PC-3 (cell line): ENCODE results near the gene BDNF. TPM values are rescaled to one million over a fixed set of nuclear protein-coding genes. Genes with fewer than 3 reads are reported as not detected.

Experiments used
- ATAC-seq: fragments of 200-7000 bp; cut with Tn5 transposase; 2 replicates; pipeline ENCODE4 v1.9.1; 2020; ENCODE audit warnings: mild to moderate bottlenecking, moderate library complexity
- BruUV-seq: library from RNA; stranded (reverse); fragments of 400-500 nt; replicated peaks from 2 replicates; lab custom pipeline; 2021; lab: Mats Ljungman, UMichigan
- CTCF ChIA-PET: fragments of 300-600 bp; sonication (Branson Sonifier 250); formaldehyde crosslinking; loops from one replicate; lab custom pipeline; 2022; ENCODE audit warnings: antibody characterized with exemption; lab: Charles Lee
- POLR2A ChIA-PET: fragments of 300-600 bp; sonication (Branson Sonifier 250); formaldehyde crosslinking; loops from one replicate; lab custom pipeline; 2022; ENCODE audit warnings: antibody characterized with exemption; ENCODE audit not compliant: unreplicated experiment; lab: Charles Lee
- DNase-seq: peaks from one replicate; pipeline ENCODE4 v3.0.0-alpha.2; 2015
- H2AFZ ChIP-seq: fragments of 300-600 bp; sonication (generic); 2 replicates; pipeline ENCODE4 v1.6.0; 2016; ENCODE audit warnings: antibody characterized with exemption, low read length
- H3F3A ChIP-seq: fragments of 300-600 bp; sonication (generic); one replicate; pipeline ENCODE4 v1.6.0; 2017; ENCODE audit warnings: antibody characterized with exemption, low read length, control low read depth, mild to moderate bottlenecking; ENCODE audit not compliant: unreplicated experiment
- H3K27ac ChIP-seq: fragments of 300-600 bp; sonication (generic); 2 replicates; pipeline ENCODE4 v1.5.1; 2016; ENCODE audit warnings: mild to moderate bottlenecking, low read length
- H3K27me3 ChIP-seq: fragments of 300-600 bp; sonication (generic); 2 replicates; pipeline ENCODE4 v1.6.1; 2016; ENCODE audit warnings: low read length, mixed read lengths
- H3K36me3 ChIP-seq: fragments of 300-600 bp; sonication (generic); 2 replicates; pipeline ENCODE4 v1.6.1; 2016; ENCODE audit warnings: low read depth, mixed run types, low read length, mixed read lengths
- H3K4me1 ChIP-seq: fragments of 300-600 bp; sonication (generic); 2 replicates; pipeline ENCODE4 v1.5.1; 2016; ENCODE audit warnings: low read length; ENCODE audit not compliant: insufficient read depth
- H3K4me2 ChIP-seq: fragments of 300-600 bp; sonication (generic); 2 replicates; pipeline ENCODE4 v1.6.0; 2016; ENCODE audit warnings: low read length
- H3K4me3 ChIP-seq: fragments of 300-600 bp; sonication (generic); 2 replicates; pipeline ENCODE4 v1.5.1; 2016; ENCODE audit warnings: mild to moderate bottlenecking, low read length, mixed read lengths
- H3K79me2 ChIP-seq: fragments of 300-600 bp; sonication (generic); 2 replicates; pipeline ENCODE4 v1.6.1; 2017; ENCODE audit warnings: low read length, mixed read lengths
- H3K9ac ChIP-seq: fragments of 300-600 bp; sonication (generic); 2 replicates; pipeline ENCODE4 v1.6.0; 2016; ENCODE audit warnings: mild to moderate bottlenecking, low read length
- H3K9me2 ChIP-seq: fragments of 300-600 bp; sonication (generic); replicated peaks from 2 replicates; pipeline ENCODE4 v1.6.1; 2016; ENCODE audit warnings: mixed run types, low read length, mixed read lengths
- H3K9me3 ChIP-seq: fragments of 300-600 bp; sonication (generic); 2 replicates; pipeline ENCODE4 v1.6.1; 2016; ENCODE audit warnings: low read length, mixed read lengths
- H4K20me1 ChIP-seq: fragments of 300-600 bp; sonication (generic); 2 replicates; pipeline ENCODE4 v1.6.1; 2016; ENCODE audit warnings: low read length, mixed read lengths
- CTCF ChIP-seq: fragments of 300-600 bp; sonication (generic); conservative IDR thresholded peaks from 2 replicates; pipeline ENCODE4 v1.5.1; 2017; ENCODE audit warnings: antibody characterized with exemption, low read depth, mild to moderate bottlenecking, low read length
- EZH2 ChIP-seq: fragments of 300-600 bp; sonication (generic); IDR thresholded peaks from one replicate; pipeline ENCODE4 v1.6.1; 2017; ENCODE audit warnings: antibody characterized with exemption, mild to moderate bottlenecking, low read length; ENCODE audit not compliant: unreplicated experiment
- EZH2phosphoT487 ChIP-seq: fragments of 300-600 bp; sonication (generic); IDR thresholded peaks from 2 replicates; pipeline ENCODE4 v1.6.1; 2018; ENCODE audit warnings: mild to moderate bottlenecking, antibody characterized with exemption, low read length, borderline replicate concordance
- intact Hi-C: fragments of 100-400 bp; cut with micrococcal nuclease; formaldehyde crosslinking; loops from 2 replicates; pipeline ENCODE4 v1.9.0; 2023
- total RNA-seq: library from RNA; depleted of rRNA; stranded (reverse); fragments of >200 nt; gene quantifications from 2 replicates; pipeline ENCODE4 v1.2.3, GENCODE V29; 2014

The BDNF gene
- total RNA-seq, 1 experiment from 2014 or later, result 3.8 TPM

GRCh38 chr11:27619763-27620335, 80.4 kb downstream of the BDNF start:
- DNase-seq (no peak), ATAC-seq (no peak)
- H4K20me1 ChIP-seq, result no peaks in the 10 kb centered on the region
- no peaks in the 10 kb centered on the region for H3K36me3 ChIP-seq
- no peak overlapping the region for H3K4me3 ChIP-seq
- no peaks in the 10 kb centered on the region for H3K79me2 ChIP-seq
- H3K27me3 ChIP-seq, result no peaks in the 10 kb centered on the region
- no peak overlapping the region for H3K27ac ChIP-seq
- H2AFZ ChIP-seq, result no peak overlapping the region
- no peaks in the 10 kb centered on the region for H3F3A ChIP-seq
- H3K9me3 ChIP-seq, result no peaks in the 10 kb centered on the region
- intact Hi-C loops, result no loop called here
- no peaks in the 10 kb centered on the region for H3K9me2 ChIP-seq
- BruUV-seq, result no TSS peak
- H3K9ac ChIP-seq, result no peak overlapping the region
- no peak overlapping the region for H3K4me2 ChIP-seq
- CTCF ChIA-PET, result no interaction called here
- TF ChIP-seq EZH2phosphoT487 (no peak), CTCF (no peak), EZH2 (no peak)
- POLR2A ChIA-PET, result no interaction called here
- H3K4me1 ChIP-seq, result peaks cover 9% of the 10 kb centered on the region; the same call in 1 of the 2 replicates

- Histone ChIP-seq H3K9me2 (no peaks in the 10 kb centered on the region), H3K4me2 (no peak overlapping the region), H4K20me1 (no peaks in the 10 kb centered on the region), H3K27me3 (no peaks in the 10 kb centered on the region), H3K4me3 (no peak overlapping the region), H3K4me1 (peaks cover 13% of the 10 kb centered on the region), H3K79me2 (no peaks in the 10 kb centered on the region), H3K9me3 (no peaks in the 10 kb centered on the region), H3K27ac (0 out of 2 replicates have a peak overlapping the region, but pooled peaks have one; percentile 2), H3F3A (no peaks in the 10 kb centered on the region), H3K9ac (no peak overlapping the region), H3K36me3 (no peaks in the 10 kb centered on the region), H2AFZ (no peak overlapping the region)
- intact Hi-C loops, result no loop called here
- ChIA-PET CTCF (no interaction called here), POLR2A (no interaction called here)
- no peak; the same call in 1 of the 2 replicates for ATAC-seq
- BruUV-seq, result no TSS peak
- DNase-seq, result peak; percentile 30
- TF ChIP-seq EZH2, result no peak
- TF ChIP-seq CTCF, result no peak
- no peak for TF ChIP-seq EZH2phosphoT487
Observed at GRCh38 chr11:27619039-27619574, 81.1 kb downstream of the BDNF start.

- ChIA-PET POLR2A (no interaction called here), CTCF (no interaction called here)
- Histone ChIP-seq H3F3A (no peaks in the 10 kb centered on the region), H4K20me1 (no peaks in the 10 kb centered on the region), H3K4me2 (no peak overlapping the region), H3K36me3 (no peaks in the 10 kb centered on the region), H3K27me3 (no peaks in the 10 kb centered on the region), H3K9me2 (no peaks in the 10 kb centered on the region), H3K9ac (no peak overlapping the region), H3K4me3 (no peak overlapping the region), H3K9me3 (no peaks in the 10 kb centered on the region), H3K4me1 (peaks cover 20% of the 10 kb centered on the region), H3K79me2 (no peaks in the 10 kb centered on the region), H2AFZ (no peak overlapping the region), H3K27ac (0 out of 2 replicates have a peak overlapping the region, but pooled peaks have one; percentile 2)
- intact Hi-C loops, result no loop called here
- TF ChIP-seq EZH2phosphoT487 (no peak), EZH2 (no peak), CTCF (no peak)
- peak; percentile 18; the same call in 1 of the 2 replicates for ATAC-seq
- DNase-seq, result peak; percentile 11
- BruUV-seq, result no TSS peak
Observed at GRCh38 chr11:27618281-27618915, 81.9 kb downstream of the BDNF start.
